CD4-positive, alpha-beta T cell treated with Interleukin-6 at 100 ng/mL for 8 hours (primary cell): ENCODE results near the gene ZNF367.
"Not testable (repeated sequence)": the region's sequence is repeated elsewhere in the genome, so short reads cannot be mapped to it uniquely, and the experiment has no call there.

Experiments used
- DNase-seq: peaks from one replicate; pipeline ENCODE4 v3.0.0-alpha.2; 2020; ENCODE audit warnings: mixed read lengths, low spot score

The ZNF367 gene

GRCh38 chr9:96399325-96399633, 18.9 kb downstream of the ZNF367 start:
- no peak for DNase-seq

- DNase-seq: peak; percentile 44
These were observed 19.4 kb downstream of the ZNF367 start for GRCh38 chr9:96398582-96399324.

- DNase-seq: no peak
These were observed 22.2 kb downstream of the ZNF367 start for GRCh38 chr9:96395964-96396363.

- no peak for DNase-seq
These were observed 23.2 kb downstream of the ZNF367 start for GRCh38 chr9:96394832-96395496.

- no peak for DNase-seq
These were observed 25.9 kb downstream of the ZNF367 start for GRCh38 chr9:96392263-96392662.

GRCh38 chr9:96391021-96391765, 27.0 kb downstream of the ZNF367 start:
- DNase-seq: no peak

GRCh38 chr9:96388144-96388543, 30.0 kb downstream of the ZNF367 start:
- no peak for DNase-seq

- DNase-seq: no peak
These were observed 32.0 kb downstream of the ZNF367 start for GRCh38 chr9:96386157-96386556.

GRCh38 chr9:96383165-96383942, 34.8 kb downstream of the ZNF367 start, which contains the start of gene SLC35D2:
Gene SLC35D2, minus strand, starts transcription at chr9:96383711. Its CDS starts 77 bp downstream, at chr9:96383634.
- peak; percentile 4 for DNase-seq

GRCh38 chr9:96382839-96383164, 35.4 kb downstream of the ZNF367 start:
- DNase-seq: no peak

GRCh38 chr9:96382175-96382574, 36.0 kb downstream of the ZNF367 start:
- no peak for DNase-seq

GRCh38 chr9:96381696-96382095, 36.5 kb downstream of the ZNF367 start:
- no peak for DNase-seq

GRCh38 chr9:96381125-96381524, 37.0 kb downstream of the ZNF367 start:
- no peak for DNase-seq

- DNase-seq: no peak
These were observed 38.7 kb downstream of the ZNF367 start for GRCh38 chr9:96379461-96379860.

- DNase-seq: no peak
These were observed 40.0 kb downstream of the ZNF367 start for GRCh38 chr9:96378187-96378586.

GRCh38 chr9:96376891-96377874, 41.0 kb downstream of the ZNF367 start:
- DNase-seq: no peak

GRCh38 chr9:96375507-96375906, 42.7 kb downstream of the ZNF367 start:
- DNase-seq: not testable (repeated sequence)

- no peak for DNase-seq
These were observed 50.2 kb downstream of the ZNF367 start for GRCh38 chr9:96367943-96368342.

- DNase-seq: no peak
These were observed 54.8 kb downstream of the ZNF367 start for GRCh38 chr9:96363175-96363967.

GRCh38 chr9:96362119-96362518, 56.1 kb downstream of the ZNF367 start:
- DNase-seq: not testable (repeated sequence)
